Pancreas (tissue), 10 donors: Measurements from ENCODE around the gene CCDC110. TPM values are rescaled to one million over a fixed set of nuclear protein-coding genes. Genes with fewer than 3 reads are reported as not detected.

Experiments used
- ATAC-seq, 4 donors: fragments of 200-7000 bp; cut with Tn5 transposase; one replicate each; pipeline versions ENCODE4 v1.8.0 to v1.9.1; 2020; ENCODE audit warnings: mild to moderate bottlenecking in 4 of 4, moderate library complexity in 4 of 4
- DNase-seq, 6 donors: peaks; one replicate each; pipeline ENCODE4 v3.0.0-alpha.2; 2020
- FAIRE-seq: peaks from 2 replicates; lab custom pipeline; 2012; peaks lifted over from hg19 to GRCh38; lab: Jason Lieb, UNC
- H3K27ac ChIP-seq, 4 donors: fragments of 200-600 bp; sonication (generic); 1 replicate in 3 of 4; 2 replicates in 1 of 4; pipeline versions ENCODE4 v1.5.0 to v1.8.0; 2020
- H3K27me3 ChIP-seq, 4 donors: fragments of 200-600 bp; one replicate each; pipeline ENCODE4 v1.8.0; 2021
- H3K36me3 ChIP-seq, 3 donors: fragments of 200-600 bp; sonication (generic) in 1 of 3; one replicate each; pipeline versions ENCODE4 v1.5.0 to v1.8.0; 2020 to 2021
- H3K4me1 ChIP-seq, 3 donors: fragments of 200-600 bp; one replicate each; pipeline ENCODE4 v1.8.0; 2021
- H3K4me3 ChIP-seq, 4 donors: fragments of 200-600 bp; sonication (generic) in 2 of 4; one replicate each; pipeline versions ENCODE4 v1.5.0 to v1.8.0; 2020 to 2021
- H3K9me3 ChIP-seq, 4 donors: fragments of 200-600 bp; one replicate each; pipeline ENCODE4 v1.8.0; 2021
- WGBS, 2 donors: extraction: QIAGEN DNeasy Blood & Tissue Kit; methylation state at CpG; one replicate each; pipeline ENCODE4 v1.1.7; 2013; 5-methylcytosine and 5-hydroxymethylcytosine counted together
- intact Hi-C, 3 donors: fragments of 100-400 bp; cut with DNase I; formaldehyde crosslinking; loops; one replicate each; pipeline versions ENCODE4 v1.11.1 to v1.14.2; 2022
- polyA plus RNA-seq, 2 donors: library from polyadenylated mRNA; stranded (reverse); fragments of 200-250 nt; gene quantifications; one replicate each; pipeline ENCODE4 v1.2.3, GENCODE V29; 2013
- total RNA-seq, 6 donors: library from RNA; stranded (reverse); fragmentation: NEBNext Ultra II Directional in 4 of 6; extraction: Animal tissue kit (Norgen Biotek cat#: 25700) in 4 of 6; gene quantifications; one replicate each; pipeline versions ENCODE4 v1.2.1 to v1.2.4, GENCODE V29; 2021 to 2023
- TF ChIP-seq, protein P1 (sequence below), 4 donors: fragments of 200-600 bp; sonication (generic) in 3 of 4; IDR thresholded peaks; one replicate each; pipeline versions ENCODE4 v1.5.0 to v1.8.0; 2021; ENCODE audit warnings: antibody characterized with exemption in 4 of 4
- donor health status: healthy with polysubstance abuse.
- donor health status: DM: no; HTN: no; CAD: no; lungs with moderate emphysema.
- donor health status: DM: no; HTN: no; CAD: no.
- donor health status: control.
- donor health status: control.
- donor health status: Bipolar disorder and iron deficiency.
- donor health status: DM: yes; HTN: yes; CAD: no.
- donor health status: DM: no; HTN: no; CAD: no.
- donor health status: DM: no; HTN: no; CAD: no.
- donor health status: DM: yes; HTN: yes; CAD: no.

CCDC110 gene
- total and polyA plus RNA-seq, 8 donors: 4.1 to 25.8 (median 14.9) TPM

DNA sequence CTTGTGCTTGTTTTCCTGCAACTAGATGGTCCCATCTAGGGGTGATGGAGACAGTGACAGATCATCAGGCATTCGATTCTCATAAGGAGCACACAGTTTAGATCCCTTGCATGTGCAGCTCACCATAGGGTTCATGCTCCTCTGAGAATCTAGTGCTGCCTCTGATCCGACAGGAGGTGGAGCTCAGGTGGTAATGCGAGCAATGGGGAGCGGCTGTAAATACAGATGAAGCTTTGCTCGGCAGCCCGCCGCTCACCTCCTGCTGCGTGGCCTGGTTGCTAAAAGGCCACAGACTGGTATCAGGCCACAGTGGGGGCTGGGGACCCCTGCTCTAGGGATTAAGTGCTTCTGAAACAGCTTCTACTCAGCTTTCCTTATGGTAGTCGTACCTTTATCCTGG, 28.5 kb upstream of the CCDC110 start:
- TF ChIP-seq, protein P1, sequence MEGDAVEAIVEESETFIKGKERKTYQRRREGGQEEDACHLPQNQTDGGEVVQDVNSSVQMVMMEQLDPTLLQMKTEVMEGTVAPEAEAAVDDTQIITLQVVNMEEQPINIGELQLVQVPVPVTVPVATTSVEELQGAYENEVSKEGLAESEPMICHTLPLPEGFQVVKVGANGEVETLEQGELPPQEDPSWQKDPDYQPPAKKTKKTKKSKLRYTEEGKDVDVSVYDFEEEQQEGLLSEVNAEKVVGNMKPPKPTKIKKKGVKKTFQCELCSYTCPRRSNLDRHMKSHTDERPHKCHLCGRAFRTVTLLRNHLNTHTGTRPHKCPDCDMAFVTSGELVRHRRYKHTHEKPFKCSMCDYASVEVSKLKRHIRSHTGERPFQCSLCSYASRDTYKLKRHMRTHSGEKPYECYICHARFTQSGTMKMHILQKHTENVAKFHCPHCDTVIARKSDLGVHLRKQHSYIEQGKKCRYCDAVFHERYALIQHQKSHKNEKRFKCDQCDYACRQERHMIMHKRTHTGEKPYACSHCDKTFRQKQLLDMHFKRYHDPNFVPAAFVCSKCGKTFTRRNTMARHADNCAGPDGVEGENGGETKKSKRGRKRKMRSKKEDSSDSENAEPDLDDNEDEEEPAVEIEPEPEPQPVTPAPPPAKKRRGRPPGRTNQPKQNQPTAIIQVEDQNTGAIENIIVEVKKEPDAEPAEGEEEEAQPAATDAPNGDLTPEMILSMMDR (IDR thresholded peaks at IDR 0.05): no peak
- intact Hi-C loops: no loop called here
- no peaks in the 10 kb centered on the region for H3K9me3 ChIP-seq
- H3K27me3 ChIP-seq: no peaks in the 10 kb centered on the region
- H3K4me1 ChIP-seq: peaks cover 0 to 5% (median 0%) of the 10 kb centered on the region in 3 donors
- H3K4me3 ChIP-seq: no peak overlapping the region
- H3K36me3 ChIP-seq: no peaks in the 10 kb centered on the region
- WGBS, 2 donors: 96 to 98% methylated on average over 9 of the region's 9 CpGs
- no peak for DNase-seq
- no peak for FAIRE-seq
- no peak for ATAC-seq
- no peak overlapping the region for H3K27ac ChIP-seq

DNA sequence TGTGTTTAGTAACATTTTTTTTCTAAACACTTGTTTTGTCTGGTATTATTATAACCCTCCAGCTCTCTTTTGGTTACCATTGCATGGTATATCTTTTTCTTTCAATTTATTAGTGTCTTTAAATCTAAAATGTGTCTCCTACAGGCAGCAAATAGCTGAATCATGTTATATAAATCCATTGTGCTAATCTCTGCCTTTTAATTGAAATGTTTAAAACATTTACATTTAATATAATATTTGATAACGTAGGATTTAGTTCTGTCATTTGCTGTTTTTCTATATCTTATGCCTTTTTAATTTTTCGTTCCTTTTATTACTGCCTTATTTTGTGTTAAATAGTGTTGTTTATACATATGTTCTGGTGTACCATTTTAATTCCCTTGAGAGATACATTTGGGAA, 17.1 kb upstream of the CCDC110 start:
- intact Hi-C loops: no loop called here
- WGBS, 2 donors: 79 to 86% methylated on average over 2 of the region's 2 CpGs
- ATAC-seq (no peak), DNase-seq (no peak), FAIRE-seq (no peak)
- Histone ChIP-seq H3K36me3 (no peaks in the 10 kb centered on the region), H3K4me1 (no peaks in the 10 kb centered on the region), H3K4me3 (no peak overlapping the region), H3K27me3 (no peaks in the 10 kb centered on the region), H3K27ac (no peak overlapping the region), H3K9me3 (no peaks in the 10 kb centered on the region)
- TF ChIP-seq, protein P1 (IDR thresholded peaks at IDR 0.05): no peak

DNA sequence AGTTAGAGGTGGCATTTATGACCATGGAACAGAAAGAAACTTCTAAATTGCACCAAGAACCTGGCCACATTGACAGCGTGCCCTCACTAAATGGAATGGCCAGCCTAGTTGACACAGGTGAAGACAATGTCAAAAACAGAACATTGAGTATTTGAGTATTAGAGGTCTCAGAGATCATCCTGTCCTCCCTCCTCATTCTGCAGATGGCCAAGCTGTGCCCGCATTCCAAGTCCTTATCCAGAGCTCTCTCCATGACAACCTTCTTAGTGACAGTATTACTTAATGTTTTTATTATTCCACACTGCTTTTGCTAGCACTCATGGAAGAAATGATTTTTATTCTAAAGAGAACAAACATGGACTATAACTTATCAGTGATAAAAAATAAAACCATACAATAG, 9.9 kb upstream of the CCDC110 start:
- FAIRE-seq: no peak

DNA sequence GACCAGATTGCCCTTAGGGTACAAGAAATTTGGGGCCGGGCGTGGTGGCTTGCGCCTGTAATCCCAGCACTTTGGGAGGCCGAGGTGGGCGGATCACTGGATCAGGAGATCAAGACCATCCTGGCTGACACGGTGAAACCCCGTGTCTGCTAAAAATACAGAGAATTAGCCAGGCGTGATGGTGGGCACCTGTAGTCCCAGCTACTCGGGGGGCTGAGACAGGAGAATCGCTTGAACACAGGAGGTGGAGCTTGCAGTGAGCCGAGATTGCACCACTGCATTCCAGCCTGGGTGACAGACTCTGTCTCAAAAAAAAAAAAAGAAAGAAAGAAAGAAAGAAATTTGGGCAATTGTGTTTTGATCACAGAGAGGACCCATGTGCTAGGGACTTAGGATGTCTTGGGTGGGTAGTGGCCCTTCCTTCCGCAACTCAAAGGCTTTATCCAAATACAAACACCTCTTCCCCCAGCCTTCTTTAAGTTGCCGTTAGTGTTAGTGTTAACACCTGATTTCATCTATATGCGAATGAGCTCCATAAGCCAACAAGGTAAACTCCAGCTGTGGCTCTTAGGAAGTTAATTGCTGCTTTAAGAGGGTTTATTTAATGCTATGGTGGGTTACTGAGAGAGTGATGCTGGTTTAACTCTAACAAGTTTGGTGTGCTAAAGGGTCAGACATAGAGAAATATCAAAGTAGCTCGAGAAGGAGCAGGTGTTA, 8.6 kb upstream of the CCDC110 start:
- Histone ChIP-seq H3K4me3 (no peak overlapping the region), H3K9me3 (no peaks in the 10 kb centered on the region), H3K36me3 (no peaks in the 10 kb centered on the region), H3K27ac (no peak overlapping the region), H3K4me1 (no peaks in the 10 kb centered on the region), H3K27me3 (no peaks in the 10 kb centered on the region)
- intact Hi-C loops: no loop called here
- DNase-seq (no peak), ATAC-seq (no peak), FAIRE-seq (no peak)
- WGBS, 2 donors: 75 to 82% methylated on average over 15 of the region's 15 CpGs
- TF ChIP-seq, protein P1 (IDR thresholded peaks at IDR 0.05): no peak

More for the DNA sequence above, 9.9 kb upstream of the CCDC110 start:
- ATAC-seq (no peak), DNase-seq (no peak)
- WGBS, 2 donors: 84% methylated on average over 2 of the region's 2 CpGs
- intact Hi-C loops: no loop called here
- TF ChIP-seq, protein P1 (IDR thresholded peaks at IDR 0.05): no peak
- H3K36me3 ChIP-seq: no peaks in the 10 kb centered on the region
- no peaks in the 10 kb centered on the region for H3K4me1 ChIP-seq
- no peaks in the 10 kb centered on the region for H3K9me3 ChIP-seq
- H3K4me3 ChIP-seq: no peak overlapping the region
- H3K27ac ChIP-seq: no peak overlapping the region
- H3K27me3 ChIP-seq: no peaks in the 10 kb centered on the region

DNA sequence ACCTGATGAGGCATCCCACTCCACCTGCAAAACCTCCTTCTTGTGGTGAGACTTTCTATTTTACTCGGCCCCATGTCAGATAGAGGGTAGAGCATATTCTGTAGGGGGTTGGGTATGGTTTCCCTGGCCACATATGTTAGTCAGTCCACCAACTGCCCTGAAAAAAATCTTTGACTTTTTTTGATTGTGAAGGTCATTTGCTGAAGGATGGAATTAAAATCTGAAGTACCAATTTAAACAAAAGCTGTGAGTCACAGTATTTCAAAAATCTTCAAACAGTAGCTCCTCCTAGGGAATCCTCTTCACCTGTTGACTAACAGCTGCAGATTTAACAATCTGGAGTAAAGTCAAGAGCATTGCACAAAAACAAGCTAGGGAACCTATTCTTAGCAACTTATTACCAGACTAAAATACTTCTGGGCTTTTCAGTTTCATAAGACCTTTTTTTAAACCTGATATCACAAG, 8.0 kb upstream of the CCDC110 start:
- no peak for ATAC-seq
- no peak for DNase-seq
- Histone ChIP-seq H3K27ac (no peak overlapping the region), H3K36me3 (no peaks in the 10 kb centered on the region), H3K27me3 (no peaks in the 10 kb centered on the region), H3K9me3 (no peaks in the 10 kb centered on the region), H3K4me1 (no peaks in the 10 kb centered on the region), H3K4me3 (no peak overlapping the region)
- no peak for FAIRE-seq
- WGBS, 2 donors: 57 to 69% methylated on average over 1 of the region's 1 CpG
- TF ChIP-seq, protein P1 (IDR thresholded peaks at IDR 0.05): no peak
- intact Hi-C loops: loop anchor here in 1 of 3 donors (10.0 kb wide), 1 partner anchor 115 kb away; no protein-coding TSS in a partner anchor
